ENCODE data around the gene GNG14.
"Not testable (repeated sequence)": the region's sequence is repeated elsewhere in the genome, so short reads cannot be mapped to it uniquely, and the experiment has no call there.

GNG14 gene

GRCh38 chr19:12667731-12668302, 20.0 kb upstream of the GNG14 start:
- FAIRE-seq = no peak

DNA sequence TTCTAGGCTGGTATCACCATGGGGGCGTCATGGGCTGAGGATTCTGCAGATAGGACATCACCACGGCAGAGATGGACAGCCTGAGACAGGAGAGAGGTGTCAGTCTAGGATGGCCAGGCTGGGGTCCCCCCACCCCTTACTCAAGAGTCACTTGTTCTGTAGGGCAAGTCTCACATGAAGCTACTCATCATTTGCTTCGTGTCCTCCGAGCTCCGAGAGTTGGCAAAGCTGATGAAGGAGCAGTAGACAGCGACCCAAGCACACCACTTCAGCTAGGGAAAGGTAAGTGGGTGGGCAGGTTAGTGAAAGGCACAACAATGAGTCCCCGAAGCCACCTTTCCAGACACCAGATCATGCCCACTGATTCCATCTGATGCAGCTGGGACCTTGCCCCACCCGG, 19.5 kb upstream of the GNG14 start:
- FAIRE-seq = no peak

GRCh38 chr19:12668932-12669269, 18.9 kb upstream of the GNG14 start:
- no peak for FAIRE-seq

GRCh38 chr19:12669270-12670158, 18.3 kb upstream of the GNG14 start:
- FAIRE-seq = no peak

GRCh38 chr19:12670159-12670928, 17.5 kb upstream of the GNG14 start:
- no peak for FAIRE-seq

DNA sequence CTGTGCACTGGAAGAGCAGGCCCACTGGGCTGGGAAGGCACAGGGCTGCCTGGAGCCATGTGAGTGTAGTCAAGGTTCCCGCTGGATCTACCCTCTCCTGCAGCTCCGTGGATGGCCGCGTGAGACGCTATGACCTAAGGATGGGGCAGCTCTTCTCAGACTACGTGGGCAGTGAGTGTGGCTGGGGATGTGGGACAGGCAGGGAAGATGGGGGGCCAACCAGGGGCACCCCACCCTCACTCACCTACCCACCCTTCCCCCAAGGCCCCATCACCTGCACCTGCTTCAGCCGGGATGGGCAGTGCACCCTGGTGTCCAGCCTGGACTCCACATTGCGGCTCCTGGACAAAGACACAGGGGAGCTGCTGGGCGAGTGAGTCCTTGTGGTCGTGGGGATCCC, 15.1 kb upstream of the GNG14 start:
- no peak for FAIRE-seq

GRCh38 chr19:12675399-12675798, 12.4 kb upstream of the GNG14 start:
- no peak for FAIRE-seq

- no peak for FAIRE-seq
Observed at GRCh38 chr19:12675940-12676339, 11.9 kb upstream of the GNG14 start.

DNA sequence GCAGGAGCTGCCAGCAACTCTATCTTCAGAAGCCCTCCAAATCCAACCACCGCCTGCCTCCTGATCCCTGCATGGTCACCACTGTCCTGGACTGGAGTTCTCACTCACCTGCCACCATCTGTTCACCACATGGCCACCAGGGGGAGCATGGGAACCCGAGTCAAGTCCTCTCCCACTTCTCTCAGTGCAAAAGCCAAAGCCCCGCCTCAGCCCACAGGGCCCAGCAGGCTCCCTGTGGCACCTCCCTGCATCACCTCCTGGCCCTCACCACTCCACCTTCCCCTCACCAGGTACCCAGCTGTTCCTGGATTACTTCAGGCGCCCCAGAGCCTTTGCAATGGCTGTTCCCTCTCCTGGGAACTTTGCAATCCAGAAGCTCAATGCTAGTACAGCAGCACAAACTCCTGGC, 11.4 kb upstream of the GNG14 start:
- no peak for FAIRE-seq

DNA sequence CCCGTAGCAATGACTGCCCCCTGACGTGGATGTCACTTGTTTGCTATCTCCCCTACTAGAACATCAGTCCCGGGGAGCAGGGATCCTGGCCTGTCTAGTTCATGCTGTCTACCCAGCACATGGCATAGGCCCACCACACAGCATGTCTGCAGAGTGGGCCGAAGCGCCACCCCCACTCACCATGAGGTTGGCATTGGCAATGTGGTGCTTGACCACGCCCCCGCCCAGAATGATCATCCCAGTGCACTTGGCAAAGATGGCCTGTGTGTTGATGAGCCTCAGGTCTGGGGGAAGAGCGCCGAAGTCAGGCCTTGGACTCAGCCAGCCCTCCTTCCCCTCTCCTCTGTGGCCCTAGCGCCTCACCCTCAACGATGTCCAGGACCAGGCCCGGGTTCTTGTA, 10.9 kb upstream of the GNG14 start:
- FAIRE-seq = no peak

DNA sequence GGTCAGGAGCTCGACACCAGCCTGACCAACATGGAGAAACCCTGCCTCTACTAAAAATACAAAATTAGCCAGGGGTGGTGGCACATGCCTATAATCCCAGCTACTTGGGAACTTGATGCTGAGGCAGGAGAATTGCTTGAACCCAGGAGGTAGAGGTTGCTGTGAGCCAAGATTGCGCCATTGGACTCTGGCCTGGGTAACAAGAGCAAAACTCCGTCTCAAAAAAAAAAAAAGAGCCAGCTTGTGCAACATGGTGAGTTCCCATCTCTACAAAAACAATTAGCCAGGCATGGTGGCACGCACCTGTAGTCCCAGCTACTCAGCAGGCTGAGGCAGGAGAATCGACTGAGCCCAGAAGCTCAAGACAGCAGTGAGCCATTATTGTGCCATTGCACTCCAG, 9.8 kb upstream of the GNG14 start:
- FAIRE-seq = not testable (repeated sequence)

GRCh38 chr19:12680034-12680433, 7.8 kb upstream of the GNG14 start:
- FAIRE-seq = no peak

GRCh38 chr19:12681074-12681987, 6.5 kb upstream of the GNG14 start, which contains the start of gene DHPS:
Gene DHPS (minus strand): TSS chr19:12681880. CDS start chr19:12681766, 114 bp downstream.
- peak; percentile 97 for FAIRE-seq

DNA sequence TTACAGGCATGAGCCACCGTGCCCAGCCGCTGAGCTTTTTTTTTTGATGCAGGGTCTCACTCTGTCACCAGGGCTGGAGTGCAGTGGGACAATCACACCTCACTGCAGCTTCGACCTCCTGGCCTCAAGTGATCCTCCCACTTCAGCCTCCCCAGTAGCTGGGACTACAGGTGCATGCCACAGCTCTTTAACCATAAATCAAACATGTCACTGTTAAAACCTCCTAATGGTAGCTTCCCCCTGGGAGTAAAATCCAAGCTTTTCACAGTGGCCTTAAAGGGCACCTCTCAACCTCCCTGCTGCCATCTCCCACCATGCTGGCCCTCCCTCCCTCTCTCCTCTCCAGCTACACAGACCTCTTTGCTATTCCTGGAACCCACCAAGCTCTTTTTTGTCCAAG, 2.0 kb upstream of the GNG14 start:
- FAIRE-seq = no peak

DNA sequence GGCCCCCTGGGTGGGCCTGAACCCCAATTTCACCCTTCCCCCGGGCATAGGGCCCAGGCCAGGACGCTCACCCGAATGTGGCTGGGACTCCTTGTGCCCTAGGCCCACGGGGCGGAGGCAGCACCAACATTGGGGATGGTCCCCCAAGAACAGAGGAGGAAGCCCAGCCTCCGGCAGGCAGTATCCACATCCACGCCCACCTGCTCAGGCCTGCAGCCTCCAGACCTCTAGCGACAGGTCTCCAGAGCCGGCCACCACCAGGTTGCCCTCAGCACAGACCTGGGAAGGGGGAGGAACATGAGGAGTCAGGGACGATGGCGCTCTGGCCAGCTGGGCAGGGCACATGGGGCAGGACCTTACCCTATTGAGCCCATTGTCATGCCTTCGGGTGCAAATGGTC, 1.2 kb downstream of the GNG14 start:
- FAIRE-seq = no peak

DNA sequence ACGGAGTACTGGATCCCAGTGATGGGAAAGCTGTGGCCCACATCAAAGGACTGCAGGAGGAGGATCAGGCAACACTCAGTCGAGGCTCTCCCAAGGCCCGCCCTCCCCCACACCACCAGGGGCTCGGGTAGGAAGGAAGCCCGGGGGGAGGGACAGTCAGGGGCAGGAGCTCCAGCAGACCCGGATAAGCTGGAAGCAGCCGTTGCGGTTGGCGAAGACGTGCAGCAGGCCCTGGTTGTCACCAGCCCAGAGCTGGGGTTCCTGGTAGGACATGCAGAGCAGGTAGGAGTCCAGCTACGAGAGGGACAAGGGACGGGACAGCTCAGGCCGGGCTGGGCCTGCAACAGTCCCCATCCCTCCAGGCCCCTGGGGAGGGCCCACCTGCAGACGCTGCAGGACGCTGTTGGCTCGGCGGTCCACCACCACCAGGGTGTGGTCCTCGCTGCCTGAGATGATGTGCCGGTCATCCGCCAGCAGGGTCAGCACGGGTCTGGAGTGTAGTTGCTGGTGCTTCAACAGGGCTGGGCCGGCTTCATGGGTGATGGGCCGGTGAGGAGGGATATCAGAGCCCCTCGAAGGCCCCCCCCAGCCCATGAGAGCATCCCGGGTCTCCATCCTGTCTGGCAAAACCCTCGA, 1.9 kb downstream of the GNG14 start:
- no peak for FAIRE-seq

- no peak for FAIRE-seq
Observed at GRCh38 chr19:12692960-12693359, 5.2 kb downstream of the GNG14 start.

GRCh38 chr19:12694641-12695040, 6.8 kb downstream of the GNG14 start:
- no peak for FAIRE-seq

- no peak for FAIRE-seq
Observed at GRCh38 chr19:12695096-12695495, 7.3 kb downstream of the GNG14 start.

DNA sequence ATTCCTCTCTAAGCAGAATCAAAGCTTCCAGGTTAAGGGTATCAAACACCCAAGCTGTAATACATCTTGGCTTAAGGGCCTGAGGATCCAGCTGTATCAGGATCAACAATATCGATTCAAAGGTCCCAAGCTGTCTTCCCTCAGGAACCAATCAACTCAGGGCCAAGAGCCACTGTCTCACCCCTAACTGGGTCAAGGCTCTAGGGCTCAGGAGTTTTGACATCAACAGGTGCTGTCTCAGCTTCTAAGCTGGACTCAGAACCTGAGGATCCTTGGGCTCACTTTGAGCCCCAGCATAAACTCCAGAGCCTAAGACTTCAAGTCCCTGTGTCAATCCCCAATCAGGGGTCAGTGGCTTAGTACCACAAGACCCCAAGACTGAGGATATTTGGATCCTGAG, 7.7 kb downstream of the GNG14 start:
- no peak for FAIRE-seq

DNA sequence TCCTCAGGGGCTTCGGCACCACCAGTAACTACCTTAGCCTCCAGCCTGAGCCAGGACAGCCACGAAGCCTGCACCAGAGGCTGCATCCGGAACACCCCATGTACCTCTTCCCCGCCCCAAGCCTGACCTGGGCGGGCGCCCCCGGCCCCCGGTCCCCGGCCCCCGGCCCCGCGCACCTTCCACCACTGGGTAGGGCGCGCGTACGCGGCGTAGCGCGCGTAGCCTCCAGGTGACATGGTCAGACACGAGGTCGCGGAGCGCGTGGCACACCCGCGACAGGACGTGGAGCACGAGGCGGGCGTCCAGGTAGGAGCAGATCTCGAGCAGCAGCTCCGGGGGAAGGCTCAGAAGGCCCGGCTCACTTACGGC, 8.2 kb downstream of the GNG14 start:
- no peak for FAIRE-seq
